SKM-1 (cell line): Measurements from ENCODE around the gene CDC34.

Source experiments
- DNase-seq: peaks from one replicate; lab custom pipeline; 2025; ENCODE audit not compliant: unreplicated experiment; lab: John Stamatoyannopoulos, UW

Gene CDC34

GRCh38 chr19:497491-497868, 34.1 kb upstream of the CDC34 start:
- no peak for DNase-seq

- no peak for DNase-seq
These were observed 33.6 kb upstream of the CDC34 start for GRCh38 chr19:497869-498510.

- DNase-seq: no peak
These were observed 33.1 kb upstream of the CDC34 start for GRCh38 chr19:498511-498891.

GRCh38 chr19:498977-499623, 32.5 kb upstream of the CDC34 start:
- DNase-seq: no peak

GRCh38 chr19:501646-502045, 29.9 kb upstream of the CDC34 start:
- no peak for DNase-seq

- no peak for DNase-seq
These were observed 26.9 kb upstream of the CDC34 start for GRCh38 chr19:504616-505015.

- DNase-seq: peak; percentile 97
These were observed 24.9 kb upstream of the CDC34 start for GRCh38 chr19:506404-507285.

GRCh38 chr19:507286-508203, 24.0 kb upstream of the CDC34 start, which contains the start of gene TPGS1:
Gene TPGS1 (plus strand): TSS chr19:507497. CDS start chr19:507507, 10 bp downstream.
- peak; percentile 66 for DNase-seq

- DNase-seq: no peak
These were observed 23.1 kb upstream of the CDC34 start for GRCh38 chr19:508204-509150.

- DNase-seq: peak; percentile 83
These were observed 20.9 kb upstream of the CDC34 start for GRCh38 chr19:510606-511100.

GRCh38 chr19:511101-511851, 20.3 kb upstream of the CDC34 start:
- peak; percentile 78 for DNase-seq

- no peak for DNase-seq
These were observed 18.8 kb upstream of the CDC34 start for GRCh38 chr19:512547-513365.

- no peak for DNase-seq
These were observed 18.0 kb upstream of the CDC34 start for GRCh38 chr19:513368-514165.

GRCh38 chr19:514166-514663, 17.3 kb upstream of the CDC34 start:
- no peak for DNase-seq

- no peak for DNase-seq
These were observed 13.6 kb upstream of the CDC34 start for GRCh38 chr19:517721-518597.

- DNase-seq: no peak
These were observed 12.8 kb upstream of the CDC34 start for GRCh38 chr19:518598-519231.
